Thoracic aorta (tissue), 2 donors: ENCODE data around the gene KCNH4. TPM values are rescaled to one million over a fixed set of nuclear protein-coding genes. Genes with fewer than 3 reads are reported as not detected.
A peak's percentile ranks its signal among the peaks of the same experiment; 100 is the strongest.

ENCODE experiments used
- ATAC-seq: fragments of 150-250 bp; one replicate; pipeline ENCODE4 v1.8.0; 2017; ENCODE audit warnings: low read depth; ENCODE audit not compliant: insufficient number of reproducible peaks, low FRiP score
- DNase-seq: peaks from one replicate; pipeline ENCODE4 v3.0.0-alpha.2; 2020; ENCODE audit warnings: low spot score
- H3K27ac ChIP-seq, 2 donors: fragments of 200-600 bp; sonication (generic); 1 replicate in 1 of 2; 2 replicates in 1 of 2; pipeline ENCODE4 v1.5.1; 2016; ENCODE audit warnings: mild to moderate bottlenecking in 2 of 2, moderate library complexity in 2 of 2
- H3K27me3 ChIP-seq: fragments of 200-600 bp; sonication (generic); replicated peaks from 2 replicates; pipeline ENCODE4 v1.6.0; 2016; ENCODE audit warnings: mild to moderate bottlenecking; ENCODE audit not compliant: insufficient read depth
- H3K36me3 ChIP-seq: fragments of 200-600 bp; sonication (generic); one replicate; pipeline ENCODE4 v1.5.1; 2016
- H3K4me1 ChIP-seq, 2 donors: fragments of 200-600 bp; sonication (generic); 1 replicate in 1 of 2; 2 replicates in 1 of 2; pipeline versions ENCODE4 v1.5.1 to v1.6.0; 2016; ENCODE audit warnings: low read depth in 2 of 2, mild to moderate bottlenecking in 1 of 2; ENCODE audit not compliant: control insufficient read depth in 1 of 2
- H3K4me3 ChIP-seq: fragments of 200-600 bp; sonication (generic); 2 replicates; pipeline ENCODE4 v1.5.1; 2016; ENCODE audit warnings: mild to moderate bottlenecking
- H3K9me3 ChIP-seq: fragments of 200-600 bp; sonication (generic); 2 replicates; pipeline ENCODE4 v1.5.1; 2016
- total RNA-seq, 2 donors: library from RNA; depleted of rRNA; stranded (reverse); fragments of >200 nt; gene quantifications; one replicate each; pipeline versions ENCODE4 v1.1.0 to v1.2.3, GENCODE V29; 2016
- TF ChIP-seq, protein P1 (sequence below): fragments of 200-600 bp; sonication (generic); IDR thresholded peaks from one replicate; pipeline ENCODE4 v1.5.1; 2019; ENCODE audit warnings: antibody characterized with exemption

The KCNH4 gene
- total RNA-seq, 2 donors from 2014 or later, result 0.21 TPM; not detected in 1

GRCh38 chr17:42193216-42193968 lies 12.4 kb upstream of the KCNH4 start:
- no peak for DNase-seq
- Histone ChIP-seq H3K36me3 (no peaks in the 10 kb centered on the region), H3K4me1 (peaks cover 7 to 23% of the 10 kb centered on the region in 2 donors), H3K4me3 (peak overlapping the region; percentile 82), H3K27me3 (no peaks in the 10 kb centered on the region), H3K27ac (peak overlapping the region in 1 of 2 donors; percentile 80), H3K9me3 (no peaks in the 10 kb centered on the region)
- no peak for ATAC-seq
- TF ChIP-seq, protein P1, sequence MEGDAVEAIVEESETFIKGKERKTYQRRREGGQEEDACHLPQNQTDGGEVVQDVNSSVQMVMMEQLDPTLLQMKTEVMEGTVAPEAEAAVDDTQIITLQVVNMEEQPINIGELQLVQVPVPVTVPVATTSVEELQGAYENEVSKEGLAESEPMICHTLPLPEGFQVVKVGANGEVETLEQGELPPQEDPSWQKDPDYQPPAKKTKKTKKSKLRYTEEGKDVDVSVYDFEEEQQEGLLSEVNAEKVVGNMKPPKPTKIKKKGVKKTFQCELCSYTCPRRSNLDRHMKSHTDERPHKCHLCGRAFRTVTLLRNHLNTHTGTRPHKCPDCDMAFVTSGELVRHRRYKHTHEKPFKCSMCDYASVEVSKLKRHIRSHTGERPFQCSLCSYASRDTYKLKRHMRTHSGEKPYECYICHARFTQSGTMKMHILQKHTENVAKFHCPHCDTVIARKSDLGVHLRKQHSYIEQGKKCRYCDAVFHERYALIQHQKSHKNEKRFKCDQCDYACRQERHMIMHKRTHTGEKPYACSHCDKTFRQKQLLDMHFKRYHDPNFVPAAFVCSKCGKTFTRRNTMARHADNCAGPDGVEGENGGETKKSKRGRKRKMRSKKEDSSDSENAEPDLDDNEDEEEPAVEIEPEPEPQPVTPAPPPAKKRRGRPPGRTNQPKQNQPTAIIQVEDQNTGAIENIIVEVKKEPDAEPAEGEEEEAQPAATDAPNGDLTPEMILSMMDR, result no peak

- Histone ChIP-seq H3K4me1 (peaks cover 7 to 23% of the 10 kb centered on the region in 2 donors), H3K27me3 (no peaks in the 10 kb centered on the region), H3K9me3 (no peaks in the 10 kb centered on the region), H3K36me3 (no peaks in the 10 kb centered on the region), H3K27ac (no peak overlapping the region), H3K4me3 (peak overlapping the region; percentile 82)
- TF ChIP-seq, protein P1, result no peak
- DNase-seq, result no peak
- no peak for ATAC-seq
Observed at GRCh38 chr17:42192189-42193126, 11.5 kb upstream of the KCNH4 start.

DNA sequence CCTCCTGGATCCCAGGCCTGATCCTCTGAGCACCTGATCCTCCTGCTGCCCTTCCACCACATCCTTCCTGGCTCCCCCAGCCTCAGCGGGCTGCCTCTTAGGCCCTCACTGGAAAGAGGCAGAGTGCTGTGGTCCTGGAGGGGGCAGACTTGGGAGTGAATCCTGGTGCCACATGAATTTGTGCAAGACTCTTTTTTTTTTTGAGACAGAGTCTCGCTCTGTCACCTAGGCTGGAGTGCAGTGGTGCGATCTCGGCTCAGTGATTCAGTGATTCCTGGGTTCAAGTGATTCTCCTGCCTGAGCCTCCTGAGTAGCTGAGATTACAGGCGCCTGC lies 10.3 kb upstream of the KCNH4 start:
- Histone ChIP-seq H3K4me3 (no peak overlapping the region), H3K27ac (no peak overlapping the region), H3K4me1 (peaks cover 7 to 23% of the 10 kb centered on the region in 2 donors), H3K36me3 (no peaks in the 10 kb centered on the region), H3K27me3 (no peaks in the 10 kb centered on the region), H3K9me3 (no peaks in the 10 kb centered on the region)
- TF ChIP-seq, protein P1, result no peak
- no peak for ATAC-seq
- no peak for DNase-seq

GRCh38 chr17:42190491-42191274 lies 9.7 kb upstream of the KCNH4 start:
- no peaks in the 10 kb centered on the region for H3K9me3 ChIP-seq
- no peak overlapping the region for H3K4me3 ChIP-seq
- H3K36me3 ChIP-seq, result no peaks in the 10 kb centered on the region
- no peak for ATAC-seq
- H3K4me1 ChIP-seq, result peaks cover 7 to 23% of the 10 kb centered on the region in 2 donors
- TF ChIP-seq, protein P1, result no peak
- no peak for DNase-seq
- no peaks in the 10 kb centered on the region for H3K27me3 ChIP-seq
- H3K27ac ChIP-seq, result no peak overlapping the region

- H3K4me1 ChIP-seq, result peaks cover 7 to 23% of the 10 kb centered on the region in 2 donors
- no peak for DNase-seq
- no peak overlapping the region for H3K27ac ChIP-seq
- H3K9me3 ChIP-seq, result no peaks in the 10 kb centered on the region
- H3K4me3 ChIP-seq, result no peak overlapping the region
- TF ChIP-seq, protein P1, result no peak
- H3K36me3 ChIP-seq, result no peaks in the 10 kb centered on the region
- H3K27me3 ChIP-seq, result no peaks in the 10 kb centered on the region
- no peak for ATAC-seq
Observed at GRCh38 chr17:42189651-42189965, 8.7 kb upstream of the KCNH4 start.
